Stimulated activated CD8-positive, alpha-beta memory T cell treated with anti-CD3 and anti-CD28 coated beads, Interleukin-7, amount 100 ng/mL, for 24 hours (primary cell): ENCODE data around the gene GNG14.
"Not testable (repeated sequence)": the region's sequence is repeated elsewhere in the genome, so short reads cannot be mapped to it uniquely, and the experiment has no call there.

Source experiments
- DNase-seq: peaks from one replicate; pipeline ENCODE4 v3.0.0-alpha.2; 2020; ENCODE audit warnings: low read depth

GNG14 gene

GRCh38 chr19:12723641-12724426 is 36.0 kb downstream of the GNG14 start, which contains the start of gene TNPO2:
TNPO2 (minus strand) TSS chr19:12723932; CDS start chr19:12720977, 2,955 bp downstream.
- DNase-seq, result peak; percentile 58

GRCh38 chr19:12725612-12726011 is 37.8 kb downstream of the GNG14 start:
- DNase-seq, result not testable (repeated sequence)

GRCh38 chr19:12726988-12727316 is 39.2 kb downstream of the GNG14 start:
- no peak for DNase-seq

GRCh38 chr19:12727745-12728433 is 40.1 kb downstream of the GNG14 start:
- DNase-seq, result no peak

GRCh38 chr19:12730064-12730463 is 42.3 kb downstream of the GNG14 start:
- DNase-seq, result no peak

GRCh38 chr19:12731337-12731736 is 43.5 kb downstream of the GNG14 start:
- DNase-seq, result no peak

GRCh38 chr19:12733369-12734214 is 45.8 kb downstream of the GNG14 start:
- no peak for DNase-seq

GRCh38 chr19:12736995-12737834 is 49.4 kb downstream of the GNG14 start, which contains the start of gene GET3:
GET3 (plus strand) TSS chr19:12737497; CDS start chr19:12737506, 9 bp downstream.
- DNase-seq, result peak; percentile 59

- DNase-seq, result no peak
Observed at GRCh38 chr19:12737835-12738351, 50.1 kb downstream of the GNG14 start.
